NB4 (cell line): ENCODE data around the gene GPHA2.

ENCODE experiments used
- POLR2A ChIP-seq: IDR thresholded peaks from 2 replicates; pipeline ENCODE4 v1.6.1; 2011; ENCODE audit warnings: mild to moderate bottlenecking; ENCODE audit not compliant: insufficient read length; ENCODE audit errors: extremely low read depth
- TF ChIP-seq, protein P1 (sequence below): IDR thresholded peaks from one replicate; pipeline ENCODE4 v1.5.1; 2012; ENCODE audit warnings: low read depth, low read length

DNA sequence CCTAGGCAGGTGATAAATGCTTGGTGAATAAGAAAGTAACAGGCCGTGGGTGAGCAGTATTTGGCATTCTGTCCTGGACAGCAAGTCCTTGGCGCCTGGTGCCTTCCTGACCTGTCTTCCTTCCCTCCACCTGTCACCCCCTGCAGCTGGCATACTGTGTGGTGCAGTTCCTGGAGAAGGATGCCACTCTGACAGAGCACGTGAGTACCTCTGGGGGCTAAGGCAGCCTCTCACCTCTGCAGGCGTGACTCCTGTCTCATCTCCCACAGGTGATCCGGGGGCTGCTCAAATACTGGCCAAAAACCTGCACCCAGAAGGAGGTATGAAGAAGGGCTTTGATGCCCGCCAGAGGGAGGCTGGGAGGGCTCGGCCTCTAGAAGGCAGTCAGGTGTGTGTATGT lies 4.4 kb downstream of the GPHA2 start:
- TF ChIP-seq, protein P1, sequence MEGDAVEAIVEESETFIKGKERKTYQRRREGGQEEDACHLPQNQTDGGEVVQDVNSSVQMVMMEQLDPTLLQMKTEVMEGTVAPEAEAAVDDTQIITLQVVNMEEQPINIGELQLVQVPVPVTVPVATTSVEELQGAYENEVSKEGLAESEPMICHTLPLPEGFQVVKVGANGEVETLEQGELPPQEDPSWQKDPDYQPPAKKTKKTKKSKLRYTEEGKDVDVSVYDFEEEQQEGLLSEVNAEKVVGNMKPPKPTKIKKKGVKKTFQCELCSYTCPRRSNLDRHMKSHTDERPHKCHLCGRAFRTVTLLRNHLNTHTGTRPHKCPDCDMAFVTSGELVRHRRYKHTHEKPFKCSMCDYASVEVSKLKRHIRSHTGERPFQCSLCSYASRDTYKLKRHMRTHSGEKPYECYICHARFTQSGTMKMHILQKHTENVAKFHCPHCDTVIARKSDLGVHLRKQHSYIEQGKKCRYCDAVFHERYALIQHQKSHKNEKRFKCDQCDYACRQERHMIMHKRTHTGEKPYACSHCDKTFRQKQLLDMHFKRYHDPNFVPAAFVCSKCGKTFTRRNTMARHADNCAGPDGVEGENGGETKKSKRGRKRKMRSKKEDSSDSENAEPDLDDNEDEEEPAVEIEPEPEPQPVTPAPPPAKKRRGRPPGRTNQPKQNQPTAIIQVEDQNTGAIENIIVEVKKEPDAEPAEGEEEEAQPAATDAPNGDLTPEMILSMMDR: no peak
- TF ChIP-seq POLR2A: no peak
